GM18505 (cell line): Measurements from ENCODE around the gene KNDC1.

Experiments
- ATAC-seq: cut with Tn5 transposase; IDR thresholded peaks from one replicate; pipeline ENCODE4 v1.9.1; 2021; ENCODE audit not compliant: unreplicated experiment
- POLR2A ChIP-seq: IDR thresholded peaks from 4 replicates; pipeline ENCODE4 v1.6.1; 2011; ENCODE audit warnings: borderline replicate concordance; ENCODE audit not compliant: insufficient read depth, insufficient read length; ENCODE audit errors: extremely low read depth

KNDC1 gene

GRCh38 chr10:133176546-133176945 lies 16.5 kb downstream of the KNDC1 start:
- ATAC-seq: no peak
- TF ChIP-seq POLR2A: no peak

GRCh38 chr10:133177380-133178157 lies 17.6 kb downstream of the KNDC1 start:
- TF ChIP-seq POLR2A: no peak
- no peak for ATAC-seq

GRCh38 chr10:133178357-133179127 lies 18.5 kb downstream of the KNDC1 start:
- no peak for TF ChIP-seq POLR2A
- no peak for ATAC-seq

- ATAC-seq: no peak
- TF ChIP-seq POLR2A: no peak
Measured at GRCh38 chr10:133179128-133179520, 19.1 kb downstream of the KNDC1 start.

GRCh38 chr10:133179651-133180050 lies 19.6 kb downstream of the KNDC1 start:
- no peak for ATAC-seq

GRCh38 chr10:133180192-133180964 lies 20.4 kb downstream of the KNDC1 start:
- ATAC-seq: no peak
- no peak for TF ChIP-seq POLR2A

More at GRCh38 chr10:133179651-133180050, 19.6 kb downstream of the KNDC1 start:
- no peak for TF ChIP-seq POLR2A

GRCh38 chr10:133180965-133181639 lies 21.1 kb downstream of the KNDC1 start:
- ATAC-seq: no peak
- no peak for TF ChIP-seq POLR2A

- no peak for ATAC-seq
- TF ChIP-seq POLR2A: no peak
Measured at GRCh38 chr10:133182190-133182589, 22.2 kb downstream of the KNDC1 start.

GRCh38 chr10:133182791-133183645 lies 23.0 kb downstream of the KNDC1 start:
- TF ChIP-seq POLR2A: no peak
- ATAC-seq: no peak

- no peak for ATAC-seq
- no peak for TF ChIP-seq POLR2A
Measured at GRCh38 chr10:133183646-133184378, 23.8 kb downstream of the KNDC1 start.

GRCh38 chr10:133184591-133185244 lies 24.7 kb downstream of the KNDC1 start:
- no peak for ATAC-seq
- no peak for TF ChIP-seq POLR2A
